Stimulated activated CD4-positive, alpha-beta T cell treated with anti-CD3 and anti-CD28 coated beads, Interleukin-2, amount 100 ng/mL, for 4 hours (primary cell): Measurements from ENCODE around the gene HDAC11.
"Not testable (repeated sequence)": the region's sequence is repeated elsewhere in the genome, so short reads cannot be mapped to it uniquely, and the experiment has no call there.

Source experiments
- DNase-seq: peaks from one replicate; pipeline ENCODE4 v3.0.0-alpha.2; 2020; ENCODE audit warnings: low read depth

HDAC11 gene

GRCh38 chr3:13470894-13471574, 9.1 kb upstream of the HDAC11 start:
- no peak for DNase-seq

GRCh38 chr3:13472286-13472685, 7.8 kb upstream of the HDAC11 start:
- DNase-seq = no peak

- no peak for DNase-seq
Observed at GRCh38 chr3:13473020-13473419, 7.1 kb upstream of the HDAC11 start.

- DNase-seq = no peak
Observed at GRCh38 chr3:13474021-13474420, 6.1 kb upstream of the HDAC11 start.

- no peak for DNase-seq
Observed at GRCh38 chr3:13474776-13475303, 5.3 kb upstream of the HDAC11 start.

DNA sequence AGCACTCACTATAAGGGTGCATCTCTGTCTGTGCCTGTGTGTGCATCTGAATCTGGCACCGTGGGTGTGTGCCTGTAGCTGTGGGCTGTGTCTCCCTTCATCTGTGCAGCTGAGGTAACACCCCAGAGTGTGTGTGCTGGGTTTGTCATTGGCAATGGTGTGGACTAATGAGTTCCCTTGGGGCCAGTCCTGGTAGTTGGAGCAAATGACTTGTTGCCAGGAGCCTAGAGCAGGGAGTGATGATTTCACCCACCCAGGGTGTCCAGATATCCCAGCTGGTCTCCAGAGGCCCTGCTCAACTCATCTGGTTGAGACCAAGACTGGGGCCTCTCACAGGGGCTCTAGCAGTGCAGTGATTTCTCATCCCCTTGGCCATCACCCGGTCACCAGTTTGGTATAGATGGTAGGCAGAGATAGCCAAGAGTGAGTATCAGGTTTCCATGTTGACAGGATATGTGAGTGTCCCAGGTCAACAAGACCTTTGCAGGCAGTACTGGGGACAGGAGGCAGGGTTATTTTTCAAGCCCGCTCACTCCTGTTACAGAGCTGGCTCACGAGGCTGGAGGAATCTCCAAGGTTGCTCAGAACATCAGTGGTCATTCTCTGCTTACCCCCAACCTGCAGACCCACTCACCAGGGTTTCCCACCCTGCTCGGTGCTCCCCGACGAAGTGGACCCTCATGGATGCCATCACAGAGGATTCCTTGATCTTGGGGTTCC, 4.1 kb upstream of the HDAC11 start:
- no peak for DNase-seq

- DNase-seq = no peak
Observed at GRCh38 chr3:13477943-13478342, 2.2 kb upstream of the HDAC11 start.

- peak; percentile 23 for DNase-seq
Observed at GRCh38 chr3:13479332-13479581, 849 bp upstream of the HDAC11 start.

GRCh38 chr3:13480340-13481318, 523 bp downstream of the HDAC11 start:
- DNase-seq = peak; percentile 8

DNA sequence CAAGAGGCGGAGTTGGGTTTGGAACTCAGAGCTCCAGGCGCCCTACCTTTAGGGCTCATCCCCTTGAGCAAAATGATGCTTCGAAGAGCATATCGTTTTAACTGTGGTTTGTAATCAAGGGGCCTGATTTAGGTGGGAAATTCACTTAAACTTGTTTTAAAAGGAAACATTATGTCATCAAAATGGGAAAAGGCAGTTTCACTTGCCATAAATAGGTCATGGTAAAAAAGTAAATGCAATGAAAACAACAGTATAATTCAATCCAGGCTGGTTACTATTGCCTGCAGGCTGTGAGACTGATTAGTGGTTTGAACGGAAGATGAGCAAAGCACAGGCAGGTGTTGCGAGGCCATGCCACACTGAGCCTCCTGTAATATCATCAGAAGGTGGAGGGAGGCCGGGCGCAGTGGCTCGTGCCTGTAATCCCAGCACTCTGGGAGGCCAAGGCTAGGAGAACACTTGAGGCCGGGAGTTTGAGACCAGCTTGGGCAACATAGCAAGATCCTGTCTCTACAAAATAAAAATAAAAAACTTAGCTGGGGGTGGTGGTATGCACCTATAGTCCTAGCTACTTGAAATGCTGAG, 2.1 kb downstream of the HDAC11 start:
- no peak for DNase-seq

GRCh38 chr3:13483286-13483685, 3.2 kb downstream of the HDAC11 start:
- no peak for DNase-seq

DNA sequence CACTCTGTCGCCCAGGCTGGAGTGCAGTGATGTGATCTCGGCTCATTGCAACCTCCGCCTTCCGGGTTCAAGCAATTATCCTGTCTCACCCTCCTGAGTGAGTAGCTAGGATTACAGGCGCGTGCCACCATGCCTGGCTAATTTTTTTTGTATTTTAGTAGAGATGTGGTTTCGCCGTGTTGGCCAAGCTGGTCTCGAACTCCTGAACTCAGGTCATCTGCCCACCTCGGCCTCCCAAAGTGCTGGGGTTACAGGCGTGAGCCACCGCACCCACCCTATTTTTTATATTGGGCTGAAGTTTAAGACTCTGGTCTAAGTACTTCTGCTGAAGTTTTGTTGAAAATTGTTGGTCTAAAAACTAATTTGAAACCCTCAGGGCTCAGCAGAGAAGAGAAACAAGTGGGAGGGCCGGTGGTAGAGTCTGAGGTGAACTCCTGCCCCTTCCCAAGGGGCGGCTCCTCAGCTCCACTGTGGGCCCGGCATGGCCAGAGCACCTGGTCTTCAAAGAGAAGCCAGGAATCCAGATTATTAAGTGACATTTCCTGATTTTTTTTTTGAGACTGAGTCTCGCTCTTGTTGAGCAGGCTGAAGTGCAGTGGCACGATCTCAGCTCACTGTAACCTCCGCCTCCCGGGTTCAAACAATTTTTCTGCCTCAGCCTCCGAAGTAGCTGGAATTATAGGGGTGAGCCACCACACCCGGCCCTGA, 4.0 kb downstream of the HDAC11 start:
- DNase-seq = no peak

GRCh38 chr3:13484851-13485590, 4.9 kb downstream of the HDAC11 start:
- no peak for DNase-seq

GRCh38 chr3:13485630-13486562, 5.8 kb downstream of the HDAC11 start:
- not testable (repeated sequence) for DNase-seq

DNA sequence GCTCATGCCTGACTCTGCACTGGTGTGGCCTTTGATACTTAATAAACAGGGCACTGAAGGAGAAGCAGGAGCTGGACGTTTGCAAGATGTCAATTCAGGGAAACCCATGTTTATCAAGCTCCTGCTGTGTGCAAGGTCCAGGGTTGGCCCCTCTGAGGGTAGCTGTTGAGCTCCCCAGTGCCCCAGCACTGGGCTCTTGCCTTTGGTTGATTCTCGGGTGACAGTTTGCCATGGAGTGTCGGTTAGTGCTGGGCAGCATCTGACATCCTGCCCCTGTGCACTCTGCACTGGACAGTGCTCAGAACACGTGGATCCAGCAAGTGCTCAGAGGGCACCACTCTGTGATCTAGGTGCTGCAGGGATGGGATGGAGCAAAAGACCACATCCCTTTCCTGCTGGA, 7.3 kb downstream of the HDAC11 start:
- no peak for DNase-seq

- DNase-seq = no peak
Observed at GRCh38 chr3:13491206-13491974, 11.3 kb downstream of the HDAC11 start.

DNA sequence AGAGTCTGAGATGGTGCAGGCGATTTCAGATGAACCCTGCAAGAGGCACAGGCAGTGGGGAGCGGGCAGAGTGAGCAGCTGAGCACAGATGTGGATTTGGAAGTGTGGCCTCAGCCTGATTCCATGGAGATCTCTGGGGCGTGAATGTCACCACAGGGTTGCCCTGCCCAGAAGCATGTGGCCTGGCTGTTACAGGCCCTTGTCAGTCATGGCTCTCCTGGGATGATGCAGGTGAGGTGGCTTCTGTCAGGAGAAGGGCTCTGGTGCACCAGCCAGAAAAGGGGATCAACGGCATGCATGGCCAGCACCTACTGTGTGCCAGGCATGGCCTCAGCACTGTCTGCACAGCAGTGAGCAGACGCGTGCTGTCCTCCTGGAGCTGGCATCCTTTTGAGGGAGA, 11.9 kb downstream of the HDAC11 start:
- no peak for DNase-seq

- no peak for DNase-seq
Observed at GRCh38 chr3:13492976-13493866, 13.1 kb downstream of the HDAC11 start.
